Breast epithelium (tissue), 3 donors: ENCODE data around the gene TUBD1.

Experiments used
- POLR2AphosphoS5 ChIP-seq, 3 donors: sonication (generic); formaldehyde crosslinking; IDR thresholded peaks; one replicate each; pipeline ENCODE4 v1.6.1; 2017; ENCODE audit warnings: antibody characterized with exemption in 3 of 3
- TF ChIP-seq, protein P1 (sequence below), 3 donors: fragments of 450-650 bp; IDR thresholded peaks; one replicate each; pipeline ENCODE4 v1.5.1; 2016 to 2017; ENCODE audit warnings: antibody characterized with exemption in 3 of 3, mild to moderate bottlenecking in 3 of 3, moderate library complexity in 3 of 3

GRCh38 chr17:59914274-59914854 lies 21.6 kb upstream of the TUBD1 start:
- TF ChIP-seq, protein P1, sequence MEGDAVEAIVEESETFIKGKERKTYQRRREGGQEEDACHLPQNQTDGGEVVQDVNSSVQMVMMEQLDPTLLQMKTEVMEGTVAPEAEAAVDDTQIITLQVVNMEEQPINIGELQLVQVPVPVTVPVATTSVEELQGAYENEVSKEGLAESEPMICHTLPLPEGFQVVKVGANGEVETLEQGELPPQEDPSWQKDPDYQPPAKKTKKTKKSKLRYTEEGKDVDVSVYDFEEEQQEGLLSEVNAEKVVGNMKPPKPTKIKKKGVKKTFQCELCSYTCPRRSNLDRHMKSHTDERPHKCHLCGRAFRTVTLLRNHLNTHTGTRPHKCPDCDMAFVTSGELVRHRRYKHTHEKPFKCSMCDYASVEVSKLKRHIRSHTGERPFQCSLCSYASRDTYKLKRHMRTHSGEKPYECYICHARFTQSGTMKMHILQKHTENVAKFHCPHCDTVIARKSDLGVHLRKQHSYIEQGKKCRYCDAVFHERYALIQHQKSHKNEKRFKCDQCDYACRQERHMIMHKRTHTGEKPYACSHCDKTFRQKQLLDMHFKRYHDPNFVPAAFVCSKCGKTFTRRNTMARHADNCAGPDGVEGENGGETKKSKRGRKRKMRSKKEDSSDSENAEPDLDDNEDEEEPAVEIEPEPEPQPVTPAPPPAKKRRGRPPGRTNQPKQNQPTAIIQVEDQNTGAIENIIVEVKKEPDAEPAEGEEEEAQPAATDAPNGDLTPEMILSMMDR (IDR thresholded peaks at IDR 0.05): peak; percentile 51 to 65 (median 57)
- TF ChIP-seq POLR2AphosphoS5 (IDR thresholded peaks at IDR 0.05): no peak
